ENCODE data around the gene RIN3.
A peak's percentile ranks its signal among the peaks of the same experiment; 100 is the strongest.
"Not testable (repeated sequence)": the region's sequence is repeated elsewhere in the genome, so short reads cannot be mapped to it uniquely, and the experiment has no call there.

RIN3 gene

DNA sequence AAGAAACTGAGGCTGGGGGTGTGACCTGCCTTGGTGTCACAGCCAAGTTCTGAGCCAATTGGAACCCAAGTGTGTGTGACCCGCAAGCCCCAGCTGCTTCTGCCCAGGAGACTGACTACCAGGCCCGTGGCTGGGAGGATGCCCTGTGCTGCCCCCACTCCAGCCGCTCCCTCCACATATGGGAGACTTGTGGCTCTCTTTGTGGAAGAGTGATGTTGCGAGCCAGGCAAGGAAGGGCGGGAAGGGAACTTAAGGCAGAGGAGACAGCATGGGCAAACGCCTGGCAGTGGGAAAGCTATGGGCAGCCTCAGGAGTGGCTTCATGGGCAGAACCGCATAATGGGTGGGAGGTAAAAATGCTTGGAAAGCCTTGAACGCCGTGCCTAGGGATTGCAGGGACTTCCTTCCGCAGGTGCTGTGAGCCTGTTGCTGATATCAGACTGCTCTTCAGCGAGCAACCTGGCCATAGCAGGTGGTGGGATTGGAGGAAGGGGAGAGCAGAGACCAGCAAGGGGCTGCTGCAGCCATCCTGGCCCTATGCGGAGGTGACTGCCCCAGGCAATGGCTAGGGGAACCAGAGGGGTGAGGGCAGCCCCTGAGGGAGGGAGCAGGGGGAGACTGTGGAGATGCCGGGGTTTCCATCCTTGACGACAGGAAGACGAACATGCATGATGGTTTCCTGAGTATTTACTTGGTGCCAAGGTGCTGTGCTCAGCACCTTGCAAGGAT is 119.1 kb downstream of the RIN3 start:
- no peak for DNase-seq

DNA sequence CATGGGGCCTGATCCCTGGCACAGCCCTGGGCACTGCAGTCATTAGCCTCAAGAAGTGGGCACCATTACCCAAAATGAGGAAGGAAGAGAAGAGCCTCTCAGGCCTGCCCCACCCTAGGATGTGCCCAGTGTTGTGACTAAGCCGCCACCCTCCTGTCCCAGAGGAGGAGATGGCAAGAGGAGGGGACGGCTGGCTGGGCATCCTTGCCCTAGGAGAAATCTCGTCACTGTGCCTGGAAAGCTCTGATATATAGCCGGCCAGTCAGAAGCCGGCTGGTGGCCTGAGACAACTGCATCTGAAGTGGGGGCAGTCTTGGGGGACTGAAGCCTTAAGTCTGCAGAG is 119.7 kb downstream of the RIN3 start:
- DNase-seq = no peak

DNA sequence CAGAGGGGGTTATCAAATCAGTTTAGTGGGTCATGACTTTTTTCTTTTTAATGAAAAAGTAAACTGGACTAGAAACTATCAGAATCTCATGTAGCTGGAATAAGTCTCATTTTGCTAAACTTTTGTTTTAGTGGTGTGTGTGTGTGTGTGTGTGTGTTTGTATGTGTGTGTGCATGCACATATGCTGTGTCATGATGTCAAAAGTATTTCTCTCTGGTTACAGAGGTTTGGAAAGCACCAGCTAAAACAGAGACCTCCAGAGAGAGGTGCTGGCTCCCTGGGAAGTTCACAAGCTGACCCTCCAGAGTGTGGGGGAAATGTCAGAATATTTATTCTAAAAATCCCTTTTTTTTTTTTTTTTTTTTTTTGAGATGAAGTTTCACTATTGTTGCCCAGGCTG is 120.1 kb downstream of the RIN3 start:
- DNase-seq = no peak

DNA sequence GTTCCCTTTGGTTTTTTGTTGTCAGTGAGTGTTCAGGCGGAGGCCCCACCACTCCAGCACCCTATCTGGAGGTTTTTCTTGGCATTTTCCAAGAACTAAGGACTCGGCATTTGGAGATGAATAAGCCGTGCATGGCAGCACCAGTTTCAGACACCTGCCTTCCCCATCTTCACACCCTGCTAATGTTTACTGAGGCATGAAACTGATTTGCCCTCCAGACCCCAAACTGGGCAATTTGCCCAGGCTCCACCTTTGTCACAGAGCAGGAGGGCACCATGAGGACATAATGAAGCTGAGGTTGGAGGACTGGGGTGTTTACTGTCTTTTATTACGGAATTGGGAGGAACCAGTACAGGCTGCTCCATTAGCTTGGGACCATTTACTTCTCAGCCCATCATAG is 121.5 kb downstream of the RIN3 start:
- no peak for DNase-seq

DNA sequence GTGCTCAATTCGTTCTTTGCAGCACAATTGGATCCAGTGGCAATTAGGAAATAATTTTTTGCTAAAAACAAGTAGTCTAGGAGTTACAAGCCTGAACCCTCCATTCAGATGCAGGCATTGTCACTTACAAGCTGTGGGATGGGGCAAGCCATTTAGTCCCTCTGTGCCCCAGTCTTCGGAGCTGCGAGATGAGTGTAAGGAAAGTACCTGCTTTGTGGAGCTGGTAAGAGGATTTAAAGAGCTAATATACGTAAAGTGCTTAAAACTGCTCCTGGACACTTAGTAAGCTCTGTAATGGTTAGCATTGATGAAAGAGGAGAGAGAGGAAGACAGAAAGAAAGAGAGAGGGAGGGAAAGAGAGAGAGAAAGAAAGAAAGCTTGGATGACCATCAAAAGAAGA is 122.3 kb downstream of the RIN3 start:
- no peak for DNase-seq

DNA sequence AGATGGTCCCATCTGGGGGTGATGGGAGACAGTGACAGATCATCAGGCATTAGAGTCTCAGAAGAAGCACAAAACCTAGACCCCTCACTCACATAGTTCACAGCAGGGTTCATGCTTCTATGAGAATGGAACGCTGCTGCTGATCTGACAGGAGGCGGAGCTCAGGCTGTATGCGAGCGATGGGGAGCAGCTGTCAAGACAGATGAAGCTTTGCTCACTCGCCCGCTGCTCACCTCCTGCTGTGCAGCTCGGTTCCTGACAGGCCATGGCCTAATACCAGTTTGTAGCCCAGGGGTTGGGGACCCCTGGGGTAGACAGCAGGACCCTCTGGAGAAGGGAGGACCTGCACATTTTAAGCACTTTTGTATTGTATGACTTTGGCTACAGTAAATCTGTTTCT is 123.6 kb downstream of the RIN3 start:
- DNase-seq = no peak

DNA sequence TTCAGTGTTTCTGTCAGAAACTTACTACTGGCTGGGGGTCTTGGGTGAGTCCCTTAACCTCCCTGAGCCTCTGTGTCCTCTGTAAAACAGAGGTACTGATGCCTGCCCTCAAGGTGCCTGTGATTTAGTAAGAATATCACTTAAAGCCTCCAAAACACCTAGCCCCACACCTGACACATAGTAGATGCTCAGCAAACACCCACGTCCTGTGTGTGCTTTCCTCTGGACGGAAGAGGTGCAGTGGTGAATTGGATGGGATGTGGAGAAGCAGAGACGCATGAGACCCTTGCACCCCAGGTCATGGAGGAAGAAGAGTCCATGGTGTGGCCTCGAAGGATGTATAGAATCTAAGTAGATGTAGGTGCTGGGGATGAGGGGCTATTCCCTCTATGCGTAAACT is 124.3 kb downstream of the RIN3 start:
- no peak for DNase-seq

DNA sequence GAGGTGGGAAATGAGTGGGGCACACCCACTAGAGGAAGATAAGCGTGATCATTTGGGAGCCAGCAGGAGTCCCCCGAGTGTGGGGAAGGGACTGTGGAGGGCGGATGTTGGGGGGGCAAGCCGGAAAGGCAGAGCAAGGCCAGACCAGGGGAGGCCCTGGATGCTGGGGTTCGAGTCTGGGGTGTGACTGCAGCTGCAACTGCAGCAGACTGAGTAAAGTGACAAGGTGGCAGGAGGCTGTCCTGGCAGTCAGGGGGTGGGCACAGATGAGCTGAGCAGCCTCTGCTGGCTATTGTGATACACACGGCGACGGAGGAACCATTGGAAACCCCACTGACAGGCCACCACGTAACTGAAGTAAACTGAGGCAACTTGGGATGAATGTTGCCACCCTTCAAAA is 124.7 kb downstream of the RIN3 start:
- no peak for DNase-seq

DNA sequence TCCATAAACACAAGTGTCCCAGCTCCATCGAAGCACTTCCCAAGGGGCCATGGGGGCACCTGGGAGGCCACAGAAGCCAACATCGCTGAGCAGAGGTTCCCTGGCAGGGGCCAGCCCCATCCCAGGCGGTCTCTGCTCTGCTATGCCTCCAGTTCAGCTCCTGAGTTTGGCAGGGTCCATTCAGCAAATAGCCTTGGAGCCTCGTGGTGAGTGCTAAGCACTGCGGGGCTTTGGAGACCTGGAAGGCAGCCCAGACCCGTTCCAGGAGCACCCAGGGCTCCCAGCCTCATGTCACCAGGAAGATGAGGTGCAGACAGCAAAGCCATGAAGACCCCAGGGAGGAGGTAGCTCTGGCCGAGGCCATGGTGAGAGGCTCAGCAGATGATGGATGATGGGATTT is 125.3 kb downstream of the RIN3 start:
- no peak for DNase-seq

DNA sequence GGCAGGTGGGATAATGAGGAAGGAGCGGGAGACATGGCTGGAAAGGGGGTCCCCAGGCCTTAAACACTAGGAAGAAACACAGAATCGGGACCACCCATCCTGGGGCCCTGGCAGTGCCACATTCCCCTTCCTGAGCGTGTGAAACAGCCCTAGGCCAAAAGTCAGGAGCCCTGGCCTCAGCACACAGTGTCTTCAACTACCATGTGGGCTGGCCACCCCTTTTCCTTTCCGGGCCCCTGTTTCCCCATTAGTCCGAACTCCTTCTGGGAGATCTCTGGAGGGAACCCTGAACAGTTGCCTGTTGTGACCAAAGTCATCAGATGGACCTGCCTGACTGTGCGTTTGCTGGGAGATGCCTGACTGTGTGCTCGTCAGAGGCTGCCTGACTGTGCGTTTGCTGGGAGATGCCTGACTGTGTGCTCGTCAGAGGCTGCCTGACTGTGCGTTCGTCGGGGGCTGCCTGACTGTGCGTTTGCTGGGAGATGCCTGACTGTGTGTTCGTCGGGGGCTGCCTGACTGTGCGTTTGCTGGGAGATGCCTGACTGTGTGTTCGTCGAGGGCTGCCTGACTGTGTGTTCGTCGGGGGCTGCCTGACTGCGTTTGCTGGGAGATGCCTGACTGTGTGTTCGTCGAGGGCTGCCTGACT is 126.0 kb downstream of the RIN3 start:
- DNase-seq = not testable (repeated sequence)

DNA sequence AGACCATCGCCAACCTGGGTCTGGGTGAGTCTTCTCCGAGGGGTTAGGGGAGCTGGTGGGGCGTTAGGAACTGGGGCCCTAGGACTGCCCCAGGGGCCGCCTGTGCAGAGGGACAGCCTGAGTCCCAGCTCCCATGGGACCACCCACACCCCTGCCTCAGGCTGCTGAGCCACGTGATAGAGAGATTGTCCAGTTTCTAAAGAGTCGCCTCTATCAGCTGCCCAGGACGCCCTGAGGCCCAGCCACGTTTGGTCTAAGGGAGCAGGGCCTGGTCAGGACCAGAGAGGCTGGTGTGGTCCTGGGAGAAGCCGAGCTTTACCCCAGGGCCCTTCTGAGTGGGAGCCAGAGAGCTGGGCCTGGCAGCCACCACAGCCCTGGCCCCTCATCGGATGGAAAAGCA is 127.7 kb downstream of the RIN3 start:
- no peak for DNase-seq

DNA sequence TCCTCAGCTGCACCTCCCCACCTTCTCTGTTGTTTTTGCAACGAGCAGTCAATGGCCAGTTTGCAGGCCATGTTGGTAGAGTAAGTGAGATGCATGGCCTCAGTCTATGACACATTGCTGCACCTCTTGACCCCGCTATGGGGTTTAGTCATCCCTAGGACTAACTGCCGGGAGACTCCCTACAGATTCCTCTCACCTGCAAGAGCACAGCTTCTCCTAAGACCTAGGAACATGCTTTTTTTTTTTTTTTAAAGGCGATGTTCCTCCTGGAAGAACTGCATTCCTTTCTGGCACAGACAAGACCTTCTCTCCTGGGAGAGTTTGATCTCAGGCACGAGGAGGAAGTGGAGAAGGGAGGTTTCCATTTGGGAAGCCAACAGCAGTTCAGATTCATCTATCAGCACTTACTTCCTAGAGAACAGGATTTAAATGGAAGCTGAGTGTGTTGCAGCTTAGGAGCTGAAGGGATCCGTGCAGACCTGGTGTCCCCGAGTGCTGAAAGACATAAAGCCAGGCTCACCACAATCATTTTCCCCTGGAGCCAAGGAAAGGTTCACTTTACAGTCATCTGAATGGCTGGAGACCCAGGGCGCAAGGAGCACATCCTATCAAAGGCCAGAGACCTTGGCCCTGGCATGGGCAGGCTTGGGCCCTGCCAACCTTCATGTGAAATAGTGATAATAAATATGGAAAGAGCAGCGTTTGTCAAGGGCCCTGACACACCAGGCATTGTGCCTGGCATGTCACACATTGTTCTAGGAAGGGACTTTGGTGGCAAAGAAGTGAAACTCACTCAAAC is 130.8 kb downstream of the RIN3 start:
- no peak for DNase-seq

DNA sequence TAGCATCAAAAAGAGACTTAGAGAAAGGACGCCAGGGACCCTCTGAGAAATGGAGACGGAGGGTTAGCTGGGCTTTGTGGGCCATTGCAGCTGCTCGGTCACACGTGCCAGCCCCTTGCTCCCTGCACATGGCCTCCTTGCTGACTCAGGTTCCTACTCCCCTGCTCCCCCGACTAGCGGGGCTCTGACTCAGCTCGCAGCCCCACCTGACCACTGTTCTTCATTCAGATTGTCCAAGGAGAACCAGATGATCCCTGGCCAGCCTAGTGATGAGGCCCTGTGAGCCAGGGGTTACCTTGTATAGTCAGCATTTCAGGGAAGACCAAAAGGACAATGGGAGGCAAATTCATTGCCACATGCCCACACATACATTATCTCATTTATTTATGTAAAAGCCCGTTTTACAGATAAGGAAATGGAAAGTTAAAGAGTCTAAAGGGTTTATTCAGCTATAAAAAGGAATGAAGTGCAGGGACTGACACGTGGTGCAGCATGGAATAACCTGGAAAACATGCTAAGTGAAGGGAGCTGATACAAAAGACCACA is 131.5 kb downstream of the RIN3 start:
- no peak for DNase-seq

DNA sequence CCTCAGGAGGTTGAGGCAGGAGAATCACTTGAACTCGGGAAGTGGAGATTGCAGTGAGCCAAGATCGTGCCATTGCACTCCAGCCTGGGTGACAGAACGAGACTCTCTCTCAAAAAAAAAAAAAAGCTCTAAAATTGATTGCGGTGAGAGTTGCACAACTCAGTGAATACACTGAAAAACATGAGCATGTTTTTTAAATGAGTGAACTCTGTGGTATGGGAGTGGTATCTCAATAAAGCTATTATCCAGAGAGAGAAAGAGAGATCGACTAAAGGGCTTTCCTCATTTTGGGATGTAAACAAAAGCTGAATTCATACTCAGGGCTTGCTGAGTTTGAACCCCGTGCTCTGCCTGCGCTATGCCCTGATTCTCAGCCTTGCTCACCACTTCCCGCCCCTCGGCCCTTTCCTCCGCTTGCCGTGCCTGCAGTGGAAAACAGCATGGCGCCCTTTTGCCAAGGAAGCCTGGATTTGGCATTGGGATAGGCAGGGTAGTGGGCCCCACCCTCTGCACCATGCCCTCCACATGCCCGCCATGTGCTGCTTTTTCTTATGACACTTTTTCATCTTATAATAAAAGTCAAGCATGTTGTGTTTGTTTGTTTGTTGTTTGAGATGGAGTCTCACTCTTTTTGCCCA is 132.4 kb downstream of the RIN3 start:
- DNase-seq = peak; percentile 87

DNA sequence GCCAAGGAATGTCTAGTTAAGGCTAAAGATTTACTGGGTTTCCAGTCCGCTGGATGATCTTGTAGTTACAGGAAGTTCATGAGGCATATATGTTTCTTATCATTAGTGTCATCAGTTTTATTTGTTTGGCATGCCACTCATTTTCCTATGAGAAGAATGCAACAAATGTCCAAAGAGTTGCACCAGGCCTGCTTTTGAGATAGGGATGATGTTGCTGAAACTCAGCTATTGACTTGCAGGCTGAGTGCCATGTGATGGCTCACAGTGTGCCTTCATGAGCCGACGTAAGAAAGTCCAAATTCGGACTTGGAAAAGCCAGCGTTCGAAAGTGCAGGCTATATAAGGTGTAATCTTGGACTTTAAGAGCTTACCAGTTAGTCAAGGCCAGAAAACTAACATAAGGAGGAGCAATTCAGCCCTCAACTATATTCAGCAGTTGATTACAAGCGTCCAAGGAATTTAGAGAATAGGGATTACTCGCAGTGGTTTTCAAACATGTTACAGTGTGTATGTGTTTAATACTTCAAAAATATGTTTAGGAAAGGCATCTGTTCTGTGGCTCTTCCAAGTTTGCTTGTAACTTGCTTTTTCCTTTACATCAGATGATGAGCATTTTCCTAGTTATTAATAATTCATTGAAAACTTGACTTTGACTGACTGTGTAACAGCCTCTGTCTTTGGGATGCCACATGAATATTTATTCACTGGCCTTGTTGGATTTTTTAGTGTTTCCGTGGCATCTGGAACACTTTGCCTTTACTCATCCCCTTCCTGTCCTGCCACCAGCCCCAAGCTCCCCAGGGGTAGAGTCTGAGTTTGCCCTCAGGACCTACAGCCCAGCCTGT is 133.6 kb downstream of the RIN3 start:
- DNase-seq = no peak

DNA sequence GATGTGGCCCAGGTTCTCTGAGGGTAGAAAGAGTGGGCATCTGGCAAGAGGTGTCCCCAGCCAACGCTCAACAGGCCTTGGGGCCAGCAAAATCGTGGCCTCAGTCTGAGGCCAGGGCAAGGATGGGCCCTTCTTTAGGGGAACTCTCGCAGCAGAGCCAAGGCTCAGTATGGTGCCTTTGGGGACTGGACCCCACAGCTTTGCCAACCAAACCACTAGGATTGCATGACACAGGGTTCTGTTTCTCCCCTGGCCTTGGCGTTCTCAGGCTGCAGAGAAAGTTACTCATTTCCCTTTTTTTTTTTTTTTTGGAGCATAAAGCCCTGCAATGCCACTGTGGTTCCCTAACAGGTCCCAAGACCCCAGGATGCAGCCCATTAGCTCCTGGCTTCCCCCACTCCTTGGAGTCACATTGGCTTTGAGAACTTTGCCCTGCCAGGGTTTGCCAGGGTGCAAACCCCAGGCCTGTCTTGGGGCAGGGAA is 134.3 kb downstream of the RIN3 start:
- peak; percentile 93 for DNase-seq

DNA sequence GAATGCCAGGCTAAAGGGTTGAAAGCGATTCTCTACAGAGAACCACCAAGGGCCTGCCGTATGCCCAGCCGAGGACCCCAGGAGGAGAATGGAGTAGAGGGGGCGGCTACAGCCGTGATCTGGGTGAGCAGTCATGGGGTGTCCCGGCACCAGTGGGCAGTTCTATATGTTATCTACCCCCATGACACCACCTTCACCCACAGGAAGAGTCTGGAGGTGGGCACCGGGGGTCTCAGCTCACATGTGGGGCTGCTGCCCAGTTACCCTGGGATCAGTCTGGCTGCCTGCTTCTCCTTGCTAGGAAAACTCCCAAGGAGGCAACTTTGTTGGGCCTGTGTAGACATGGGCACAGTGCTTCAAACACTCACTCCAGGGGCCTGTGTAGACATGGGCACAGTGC is 135.5 kb downstream of the RIN3 start:
- DNase-seq = no peak

DNA sequence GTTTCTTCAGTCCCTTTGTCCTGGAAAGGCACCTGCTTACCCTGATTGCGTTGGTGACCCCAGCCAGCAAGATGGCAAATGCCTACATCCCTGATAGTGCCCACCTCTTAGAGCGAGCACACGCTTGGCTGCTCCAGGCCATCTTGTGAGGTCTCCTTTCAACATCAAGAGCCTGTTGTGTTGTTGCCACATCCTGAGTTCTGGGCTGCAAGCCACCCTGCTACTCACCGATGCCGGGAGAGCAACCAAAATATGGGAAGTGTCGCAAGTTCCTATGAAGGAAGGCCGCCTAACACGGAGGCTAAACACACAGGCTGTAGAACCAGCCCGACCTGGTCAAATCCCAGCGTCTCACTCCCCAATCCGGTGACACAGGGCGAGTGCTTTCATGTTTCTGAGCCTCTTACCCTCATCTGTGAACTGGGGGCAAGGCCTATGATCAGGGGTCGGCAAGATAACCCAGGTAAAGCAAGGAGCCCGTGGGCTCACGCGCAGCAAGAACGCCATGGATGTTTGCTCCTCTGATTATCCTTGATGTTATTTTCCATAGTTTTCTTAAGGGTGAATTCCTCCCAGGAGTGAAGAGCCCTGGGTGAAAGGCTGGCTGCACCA is 136.5 kb downstream of the RIN3 start:
- DNase-seq = peak; percentile 94

DNA sequence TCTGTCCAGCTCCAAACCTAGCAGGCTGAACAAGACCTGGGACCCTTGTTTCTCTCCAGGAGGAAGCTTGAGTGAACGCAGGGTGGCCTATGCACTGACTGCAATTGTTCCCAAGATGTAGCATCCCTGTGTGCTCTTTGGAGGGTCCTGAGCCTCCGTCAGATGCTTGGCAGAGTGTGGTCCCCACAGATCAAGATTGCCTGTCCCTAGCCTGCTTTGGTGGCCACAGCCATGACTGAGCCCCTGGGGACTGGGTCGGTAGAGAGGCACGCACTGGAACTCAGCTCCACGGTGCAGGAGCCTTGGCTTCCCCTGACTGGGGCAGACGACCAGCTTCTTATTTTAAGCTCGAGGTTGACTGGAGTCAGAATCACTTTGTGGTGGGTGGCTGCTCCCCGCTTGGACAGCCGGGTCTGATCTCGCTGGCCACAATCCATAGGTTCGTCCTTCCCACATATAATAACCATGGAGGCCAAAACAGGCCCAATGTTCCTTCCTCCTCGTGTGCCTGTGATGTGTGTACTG is 137.1 kb downstream of the RIN3 start:
- DNase-seq = no peak

DNA sequence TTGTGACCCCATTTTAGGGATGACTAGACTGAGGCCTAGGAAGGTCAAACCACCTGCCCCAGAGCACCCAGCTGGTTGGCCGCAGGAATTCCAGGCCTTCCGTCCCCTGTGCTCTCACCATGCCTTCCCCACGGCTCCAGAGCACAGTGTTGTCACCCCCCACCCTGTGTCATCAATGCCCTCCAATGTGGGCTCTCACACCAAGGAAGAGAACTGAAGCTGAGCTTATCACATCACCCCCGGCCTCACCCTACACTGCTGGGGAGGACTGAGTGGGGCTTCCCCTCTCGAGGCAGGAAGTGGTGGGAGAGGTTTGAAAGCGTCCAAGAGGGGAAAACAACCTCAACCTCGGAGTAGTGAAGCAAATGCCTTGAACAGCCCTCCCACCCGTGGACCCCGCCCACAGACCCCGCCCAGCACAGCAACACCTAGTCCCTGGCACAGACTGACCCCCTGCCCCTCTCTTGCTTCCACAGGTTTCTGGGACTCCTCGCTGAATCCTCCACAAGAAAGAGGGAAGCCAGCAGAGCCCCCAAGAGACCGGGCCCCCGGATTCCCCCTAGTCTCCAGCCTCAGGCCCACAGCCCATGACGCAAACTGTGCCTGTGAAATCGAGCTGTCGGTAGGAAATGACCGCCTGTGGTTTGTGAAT is 137.7 kb downstream of the RIN3 start:
- DNase-seq = peak; percentile 77
